Natural killer cell (primary cell): Measurements from ENCODE around the gene SIX5. TPM values are rescaled to one million over a fixed set of nuclear protein-coding genes. Genes with fewer than 3 reads are reported as not detected.
A peak's percentile ranks its signal among the peaks of the same experiment; 100 is the strongest.

ENCODE experiments used
- ATAC-seq, 3 donors: fragments of 150-1000 bp in 2 of 3; fragments of 200-7000 bp in 1 of 3; cut with Tn5 transposase; 1 replicate in 1 of 3; 2 replicates in 2 of 3; pipeline ENCODE4 v1.10.0; 2021; ENCODE audit warnings: mild to moderate bottlenecking in 2 of 3, moderate library complexity in 2 of 3
- DNase-seq, 2 donors: peaks; one replicate each; pipeline versions ENCODE4 v3.0.0 to v3.0.0-alpha.2; 2013 to 2021; ENCODE audit warnings: mixed read lengths in 1 of 2
- H3K27ac ChIP-seq: one replicate; pipeline ENCODE4 v1.5.1; 2013; ENCODE audit warnings: mild to moderate bottlenecking, low read length
- H3K27me3 ChIP-seq: one replicate; pipeline ENCODE4 v1.6.1; 2013; ENCODE audit warnings: low read length; ENCODE audit not compliant: control insufficient read depth, insufficient read depth
- H3K36me3 ChIP-seq: one replicate; pipeline ENCODE4 v1.6.1; 2013; ENCODE audit warnings: low read length; ENCODE audit not compliant: control insufficient read depth, insufficient read depth
- H3K4me1 ChIP-seq: one replicate; pipeline ENCODE4 v1.6.1; 2013; ENCODE audit warnings: low read length; ENCODE audit not compliant: control insufficient read depth, insufficient read depth
- H3K4me3 ChIP-seq: one replicate; pipeline ENCODE4 v1.5.1; 2013; ENCODE audit warnings: low read length
- H3K9me3 ChIP-seq: one replicate; pipeline ENCODE4 v1.6.1; 2013; ENCODE audit warnings: low read length; ENCODE audit not compliant: control insufficient read depth, insufficient read depth
- H3K27ac Mint-ChIP-seq, 2 donors: one replicate each; pipeline ENCODE4 v1.8.0; 2022; ENCODE audit warnings: mild to moderate bottlenecking in 2 of 2, mixed read lengths in 2 of 2, moderate library complexity in 1 of 2
- H3K27me3 Mint-ChIP-seq, 2 donors: one replicate each; pipeline ENCODE4 v1.8.0; 2022; ENCODE audit warnings: low read depth in 2 of 2, mixed read lengths in 2 of 2
- H3K36me3 Mint-ChIP-seq: one replicate; pipeline ENCODE4 v1.8.0; 2022; ENCODE audit warnings: mixed read lengths
- H3K4me1 Mint-ChIP-seq, 2 donors: one replicate each; pipeline ENCODE4 v1.8.0; 2022; ENCODE audit warnings: mixed read lengths in 2 of 2
- H3K4me3 Mint-ChIP-seq: one replicate; pipeline ENCODE4 v1.8.0; 2022; ENCODE audit warnings: mild to moderate bottlenecking, moderate library complexity, mixed read lengths
- H3K9me3 Mint-ChIP-seq, 2 donors: one replicate each; pipeline ENCODE4 v1.8.0; 2022; ENCODE audit warnings: mixed read lengths in 2 of 2
- CTCF ChIP-seq: fragments of 200-600 bp; IDR thresholded peaks from one replicate; pipeline ENCODE4 v1.8.0; 2022; ENCODE audit warnings: antibody characterized with exemption
- WGBS: methylation state at CpG from one replicate; pipeline ENCODE4 v1.1.7; 2013; ENCODE audit warnings: missing lambda C conversion rate; ENCODE audit not compliant: insufficient coverage; 5-methylcytosine and 5-hydroxymethylcytosine counted together
- intact Hi-C: fragments of 100-400 bp; cut with micrococcal nuclease; formaldehyde crosslinking; loops from one replicate; pipeline ENCODE4 v1.14.2; 2022
- total RNA-seq, 4 donors: library from RNA; stranded (reverse); fragments of 120-200 nt in 1 of 4; gene quantifications; one replicate each; pipeline versions ENCODE4 v1.2.3 to v1.2.4, GENCODE V29; 2013 to 2022

The SIX5 gene
- total RNA-seq, 3 donors from 2014 or later (not counting 1 experiment from before 2014, with no cell fraction given) = 2.1 to 3.3 (median 3.1) TPM

- intact Hi-C loops = loop anchor here (1.0 kb wide), 3 partner anchors 13 to 210 kb away; partner anchors contain the start of genes FBXO46, QPCTL and VASP
- H3K27me3 Mint-ChIP-seq = no peaks in the 10 kb centered on the region
- peaks cover 12% of the 10 kb centered on the region for H3K36me3 ChIP-seq
- H3K27ac Mint-ChIP-seq = peak overlapping the region; percentile 90 to 93
- H3K4me1 ChIP-seq = peaks cover 18% of the 10 kb centered on the region
- peak overlapping the region; percentile 63 for H3K4me3 ChIP-seq
- no peaks in the 10 kb centered on the region for H3K36me3 Mint-ChIP-seq
- H3K27me3 ChIP-seq = no peaks in the 10 kb centered on the region
- H3K4me3 Mint-ChIP-seq = peak overlapping the region; percentile 98
- H3K9me3 Mint-ChIP-seq = no peaks in the 10 kb centered on the region
- peaks cover 25 to 35% of the 10 kb centered on the region in 2 donors for H3K4me1 Mint-ChIP-seq
- ATAC-seq (peak; percentile 94 to 99 (median 95)), DNase-seq (peak; percentile 95 to 98)
- no peaks in the 10 kb centered on the region for H3K9me3 ChIP-seq
- TF ChIP-seq CTCF = no peak
- peak overlapping the region; percentile 96 for H3K27ac ChIP-seq
- WGBS = under 1% methylated on average over 51 of the region's 51 CpGs
Measured at GRCh38 chr19:45717131-45717982, 51.7 kb downstream of the SIX5 start.

GRCh38 chr19:45716359-45717130 is 52.5 kb downstream of the SIX5 start:
- no peak for ATAC-seq
- no peak for TF ChIP-seq CTCF
- H3K4me3 ChIP-seq = peak overlapping the region; percentile 63

GRCh38 chr19:45715139-45715538 is 53.9 kb downstream of the SIX5 start:
- intact Hi-C loops = no loop called here
- Histone ChIP-seq H3K9me3 (no peaks in the 10 kb centered on the region), H3K4me3 (no peak overlapping the region), H3K4me1 (peaks cover 18% of the 10 kb centered on the region), H3K27ac (no peak overlapping the region), H3K27me3 (no peaks in the 10 kb centered on the region), H3K36me3 (peaks cover 16% of the 10 kb centered on the region)
- no peak for TF ChIP-seq CTCF
- Mint-ChIP-seq H3K4me3 (peak overlapping the region; percentile 8), H3K36me3 (no peaks in the 10 kb centered on the region), H3K9me3 (no peaks in the 10 kb centered on the region), H3K27ac (peak overlapping the region in 1 of 2 donors; percentile 93), H3K4me1 (peaks cover 25 to 40% of the 10 kb centered on the region in 2 donors), H3K27me3 (no peaks in the 10 kb centered on the region)
- DNase-seq (no peak), ATAC-seq (no peak)
- WGBS = 91% methylated on average over 3 of the region's 3 CpGs

More at GRCh38 chr19:45716359-45717130, 52.5 kb downstream of the SIX5 start:
- Mint-ChIP-seq H3K27ac (peak overlapping the region; percentile 90 to 93), H3K4me1 (peaks cover 25 to 35% of the 10 kb centered on the region in 2 donors), H3K4me3 (peak overlapping the region; percentile 98), H3K27me3 (no peaks in the 10 kb centered on the region), H3K36me3 (no peaks in the 10 kb centered on the region), H3K9me3 (no peaks in the 10 kb centered on the region)
- intact Hi-C loops = loop anchor here (1.0 kb wide), 3 partner anchors 14 to 209 kb away; partner anchors contain the start of genes FBXO46, QPCTL and VASP
- WGBS = 5% methylated on average over 24 of the region's 24 CpGs
- Histone ChIP-seq H3K27me3 (no peaks in the 10 kb centered on the region), H3K4me1 (peaks cover 18% of the 10 kb centered on the region), H3K27ac (peak overlapping the region; percentile 63), H3K9me3 (no peaks in the 10 kb centered on the region), H3K36me3 (peaks cover 13% of the 10 kb centered on the region)
- DNase-seq = peak in 1 of 2 donors; percentile 57

Other genes starting within 250 kb of the SIX5 start
- 10 to 100 TPM in 1 of 3 donors, 1 to 10 TPM in 2; 8.2 to 10.4 (median 9.0) TPM for gene OPA3, start 184.4 kb downstream of the SIX5 start, total RNA-seq
- under 1 TPM in 2 of 3 donors, not detected in 1; 0.12 to 0.13 TPM for gene GPR4, start 167.0 kb downstream of the SIX5 start, total RNA-seq
- gene EML2, start 129.9 kb downstream of the SIX5 start, total RNA-seq = 100 to 1,000 TPM; 112 to 136 (median 117) TPM
- 10 to 100 TPM; 20.7 to 24.5 (median 21.5) TPM for gene GIPR, start 101.0 kb downstream of the SIX5 start, total RNA-seq
- 100 to 1,000 TPM; 212 to 252 (median 241) TPM for gene SNRPD2, start 77.3 kb downstream of the SIX5 start, total RNA-seq
- gene QPCTL, start 76.6 kb downstream of the SIX5 start, total RNA-seq = 10 to 100 TPM in 2 of 3 donors, 1 to 10 TPM in 1; 8.7 to 11.5 (median 10.0) TPM
- 10 to 100 TPM; 24.8 to 35.7 (median 31.1) TPM for gene FBXO46, start 38.4 kb downstream of the SIX5 start, total RNA-seq
- gene MEIOSIN, start 35.8 kb downstream of the SIX5 start, total RNA-seq = not detected
- gene DMPK, start 13.2 kb upstream of the SIX5 start, total RNA-seq = 10 to 100 TPM; 48.1 to 67.5 (median 49.8) TPM
- gene DMWD, start 23.6 kb upstream of the SIX5 start, total RNA-seq = 10 to 100 TPM; 66.2 to 82.1 (median 66.3) TPM
- gene RSPH6A, start 46.1 kb upstream of the SIX5 start, total RNA-seq = under 1 TPM; 0.18 to 0.63 (median 0.31) TPM
- 10 to 100 TPM; 86.4 to 94.8 (median 86.7) TPM for gene SYMPK, start 93.9 kb upstream of the SIX5 start, total RNA-seq
- not detected for gene FOXA3, start 95.1 kb upstream of the SIX5 start, total RNA-seq
- 10 to 100 TPM; 16.1 to 20.3 (median 19.6) TPM for gene IRF2BP1, start 116.9 kb upstream of the SIX5 start, total RNA-seq
- gene MYPOP, start 133.4 kb upstream of the SIX5 start, total RNA-seq = 1 to 10 TPM; 7.0 to 8.4 (median 7.2) TPM
- not detected for gene NANOS2, start 145.5 kb upstream of the SIX5 start, total RNA-seq
- gene NOVA2, start 204.6 kb upstream of the SIX5 start, total RNA-seq = not detected
- gene CCDC61, start 226.2 kb upstream of the SIX5 start, total RNA-seq = 10 to 100 TPM; 10.6 to 16.9 (median 14.6) TPM